Skin of body (tissue), 3 donors: ENCODE results near the gene POTEM. TPM values are rescaled to one million over a fixed set of nuclear protein-coding genes. Genes with fewer than 3 reads are reported as not detected.
"Not testable (repeated sequence)": the region's sequence is repeated elsewhere in the genome, so short reads cannot be mapped to it uniquely, and the experiment has no call there.

Source experiments
- DNase-seq: peaks from one replicate; lab custom pipeline; 2025; lab: John Stamatoyannopoulos, UW
- small RNA-seq: library from RNA; depleted of rRNA; stranded (forward); fragments of <200 nt; gene quantifications from one replicate; pipeline ENCODE3, GENCODE V24; 2014; ENCODE audit warnings: low replicate concordance
- total RNA-seq: library from RNA; depleted of rRNA; stranded (reverse); fragments of >200 nt; gene quantifications from one replicate; pipeline ENCODE4 v1.2.3, GENCODE V29; 2014

The POTEM gene
- total RNA-seq, 1 donor from 2014 or later: not detected

DNA sequence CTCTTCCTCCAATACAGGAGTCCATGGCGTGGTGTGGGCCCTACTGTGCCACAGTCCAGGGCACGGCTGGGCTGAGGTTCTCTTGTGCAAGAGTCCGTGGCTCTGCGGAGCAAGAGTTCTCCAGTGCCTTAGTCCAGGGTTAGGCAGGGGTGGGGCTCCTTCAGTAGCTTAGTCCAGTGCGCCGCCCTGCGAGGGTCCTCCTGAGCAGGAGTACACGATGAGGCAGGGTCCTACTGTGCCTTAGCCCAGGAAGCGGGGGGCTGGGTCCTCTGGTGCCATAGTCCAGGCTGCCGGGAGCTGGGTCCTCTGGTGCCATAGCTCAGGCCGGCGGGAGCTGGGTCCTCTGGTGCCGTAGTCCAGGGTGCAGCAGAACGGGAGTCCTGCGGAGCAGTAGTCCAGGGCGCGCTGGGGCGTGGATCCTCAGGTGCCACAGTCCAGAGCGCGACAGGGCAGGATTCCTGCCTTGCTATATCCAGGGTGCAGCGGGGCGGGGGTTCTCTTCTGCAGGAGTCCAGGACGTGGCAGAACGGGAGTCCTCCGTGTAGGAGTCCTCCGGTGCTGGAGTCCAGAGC lies 69.7 kb downstream of the POTEM start:
- not testable (repeated sequence) for DNase-seq

GRCh38 chr14:19038060-19038664 lies 70.9 kb downstream of the POTEM start:
- not testable (repeated sequence) for DNase-seq

DNA sequence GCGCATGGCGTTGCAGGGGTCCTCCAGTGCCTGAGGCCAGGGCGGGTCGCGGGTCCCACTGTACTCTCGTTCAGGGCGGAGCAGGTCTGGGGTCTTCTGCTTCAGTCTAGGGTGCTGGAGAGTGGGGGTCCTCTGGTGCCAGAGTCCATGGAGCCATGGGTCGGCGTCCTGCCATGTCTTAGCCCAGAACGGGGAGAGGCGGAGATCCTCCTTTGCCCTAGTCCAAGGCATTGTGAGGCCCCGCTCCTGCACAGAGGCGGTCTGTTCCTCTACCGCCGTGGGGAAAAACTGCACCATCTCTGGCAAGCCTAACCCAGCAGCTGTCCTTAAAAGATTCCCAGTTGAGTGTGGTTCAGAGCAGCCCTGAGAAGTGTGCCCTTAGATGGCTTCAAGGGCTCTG lies 71.6 kb downstream of the POTEM start:
- DNase-seq: not testable (repeated sequence)

- DNase-seq: not testable (repeated sequence)
Measured at GRCh38 chr14:19043384-19043783, 76.2 kb downstream of the POTEM start.

Small RNA genes within 50 kb of the gene (small RNA-seq; reads per million reads assigned to genes)
- gene RNU6-1239P: not detected
